ENCODE data around the gene TPRG1.

Gene TPRG1

DNA sequence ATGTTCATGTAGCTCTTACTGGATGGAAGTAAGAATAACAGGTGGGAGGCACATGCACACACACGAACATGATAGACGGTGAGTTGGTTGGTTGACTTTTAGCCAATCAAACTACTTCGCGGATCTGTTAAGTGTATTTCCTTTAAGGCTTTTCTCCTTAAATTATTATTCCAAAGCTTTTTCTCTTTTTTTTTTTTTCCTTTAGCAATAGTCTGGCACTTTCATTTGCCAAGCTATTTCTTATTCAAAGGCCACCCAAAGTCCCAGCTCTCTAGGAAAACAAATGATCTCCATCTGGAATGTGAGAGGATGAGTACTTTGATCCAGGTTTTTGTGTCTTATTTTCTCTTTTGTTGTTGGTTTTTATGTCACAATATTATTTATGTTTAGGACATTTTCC, 141.1 kb downstream of the TPRG1 start:
- H2BK5ac ChIP-seq (ENCODE audit: low read depth, low read length, poor library complexity, severe bottlenecking): no peak overlapping the region
- H3K27me3 ChIP-seq (ENCODE audit: control insufficient read depth in 1 of 2, insufficient read depth in 1 of 2, low read length in 2 of 2): no peaks in the 10 kb centered on the region
- H3K79me1 ChIP-seq (replicated peaks; ENCODE audit: low read length, poor library complexity, severe bottlenecking): no peaks in the 10 kb centered on the region
- no peak overlapping the region for H4K91ac ChIP-seq (ENCODE audit: low read length)
- no peak overlapping the region for H3K23ac ChIP-seq (ENCODE audit: low read length in 2 of 2)
- H3K18ac ChIP-seq (ENCODE audit: low read depth in 1 of 2, low read length in 2 of 2): no peak overlapping the region
- H3K9me3 ChIP-seq (ENCODE audit: control insufficient read depth, low read length): no peaks in the 10 kb centered on the region
- no peak overlapping the region for H2BK120ac ChIP-seq (ENCODE audit: low read depth, low read length)
- H3K9ac ChIP-seq (ENCODE audit: low read length): no peak overlapping the region
- H3K14ac ChIP-seq (ENCODE audit: low read length in 2 of 2): no peak overlapping the region
- H3K27ac ChIP-seq (ENCODE audit: low read length, poor library complexity, severe bottlenecking): no peak overlapping the region
- H3K4me2 ChIP-seq (ENCODE audit: low read length, poor library complexity, severe bottlenecking): no peak overlapping the region
- H3K4ac ChIP-seq (ENCODE audit: low read depth in 1 of 2, low read length in 2 of 2): no peak overlapping the region
- H3K4me1 ChIP-seq (ENCODE audit: control insufficient read depth, insufficient read depth, low read depth, low read length): no peaks in the 10 kb centered on the region
- no peak overlapping the region for H3K4me3 ChIP-seq (ENCODE audit: insufficient read depth in 1 of 2, low read depth in 1 of 2, low read length in 2 of 2)
- no peak overlapping the region for H2BK12ac ChIP-seq (ENCODE audit: low read length in 2 of 2)
- H2AFZ ChIP-seq (ENCODE audit: low read depth, low read length): no peak overlapping the region
- no peak overlapping the region for H2BK15ac ChIP-seq (ENCODE audit: low read depth, poor library complexity, severe bottlenecking)
- DNase-seq: no peak
- WGBS: 99% methylated on average over 4 of the region's 4 CpGs
- H2AK5ac ChIP-seq (ENCODE audit: low read length, severe bottlenecking): no peak overlapping the region
- no peaks in the 10 kb centered on the region for H3K36me3 ChIP-seq (ENCODE audit: control insufficient read depth in 1 of 2, insufficient read depth in 2 of 2, low read depth in 1 of 2, low read length in 2 of 2)
- no peak overlapping the region for H4K8ac ChIP-seq (ENCODE audit: low read length)

DNA sequence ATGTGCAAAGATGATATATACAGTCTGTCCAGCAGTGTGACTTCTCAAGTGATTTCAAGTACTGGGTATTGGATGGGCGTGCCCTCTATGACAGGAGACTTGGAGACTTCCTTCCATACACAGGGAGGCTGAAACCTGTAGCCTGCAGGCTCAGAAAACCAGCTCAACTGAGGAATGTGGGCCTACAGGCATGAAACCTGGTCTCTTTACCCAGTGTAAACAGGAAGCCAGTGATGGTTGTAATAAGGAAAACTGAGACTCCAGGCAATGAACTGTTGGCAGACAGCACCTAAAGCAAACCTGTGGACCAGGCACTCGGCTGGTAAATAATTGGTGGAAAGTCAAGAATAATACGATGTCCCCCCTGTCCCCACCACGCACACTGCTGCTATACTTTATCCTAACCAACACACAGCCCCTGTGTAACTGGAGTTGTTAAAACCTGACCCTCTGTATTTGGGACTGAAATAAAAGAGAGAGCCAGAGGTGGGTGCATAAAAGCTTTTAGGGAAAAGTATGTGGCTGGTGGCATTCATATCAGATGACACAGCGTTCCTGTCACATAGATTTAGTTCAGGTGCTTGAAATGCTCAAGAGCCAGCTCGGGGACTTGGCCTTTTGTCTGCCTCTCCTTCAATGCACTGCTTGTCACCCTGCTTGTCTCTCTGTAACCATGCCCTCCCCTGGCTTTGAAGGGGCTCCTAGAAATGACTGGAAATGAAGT, 144.7 kb downstream of the TPRG1 start:
- H4K91ac ChIP-seq (ENCODE audit: low read length): no peak overlapping the region
- no peaks in the 10 kb centered on the region for H3K9me3 ChIP-seq (ENCODE audit: control insufficient read depth, low read length)
- H2BK12ac ChIP-seq (ENCODE audit: low read length in 2 of 2): peak overlapping the region in 1 of 2 experiments; percentile 59
- no peak overlapping the region for H3K27ac ChIP-seq (ENCODE audit: low read length, poor library complexity, severe bottlenecking)
- no peak overlapping the region for H3K4me3 ChIP-seq (ENCODE audit: insufficient read depth in 1 of 2, low read depth in 1 of 2, low read length in 2 of 2)
- H3K27me3 ChIP-seq (ENCODE audit: control insufficient read depth in 1 of 2, insufficient read depth in 1 of 2, low read length in 2 of 2): no peaks in the 10 kb centered on the region
- H3K4me1 ChIP-seq (ENCODE audit: control insufficient read depth, insufficient read depth, low read depth, low read length): no peaks in the 10 kb centered on the region
- H2AK5ac ChIP-seq (ENCODE audit: low read length, severe bottlenecking): no peak overlapping the region
- H2BK120ac ChIP-seq (ENCODE audit: low read depth, low read length): no peak overlapping the region
- 60% methylated on average over 3 of the region's 6 CpGs for WGBS
- H3K4ac ChIP-seq (ENCODE audit: low read depth in 1 of 2, low read length in 2 of 2): no peak overlapping the region
- no peak overlapping the region for H3K9ac ChIP-seq (ENCODE audit: low read length)
- no peaks in the 10 kb centered on the region for H3K36me3 ChIP-seq (ENCODE audit: control insufficient read depth in 1 of 2, insufficient read depth in 2 of 2, low read depth in 1 of 2, low read length in 2 of 2)
- no peak overlapping the region for H2BK5ac ChIP-seq (ENCODE audit: low read depth, low read length, poor library complexity, severe bottlenecking)
- H2AFZ ChIP-seq (ENCODE audit: low read depth, low read length): no peak overlapping the region
- no peak overlapping the region for H3K23ac ChIP-seq (ENCODE audit: low read length in 2 of 2)
- H3K14ac ChIP-seq (ENCODE audit: low read length in 2 of 2): no peak overlapping the region
- peak overlapping the region in 1 of 2 experiments; percentile 6 for H3K18ac ChIP-seq (ENCODE audit: low read depth in 1 of 2, low read length in 2 of 2)
- DNase-seq: peak; percentile 29
- H4K8ac ChIP-seq (ENCODE audit: low read length): peak overlapping the region; percentile 49
- H3K4me2 ChIP-seq (ENCODE audit: low read length, poor library complexity, severe bottlenecking): no peak overlapping the region
- H3K79me1 ChIP-seq (replicated peaks; ENCODE audit: low read length, poor library complexity, severe bottlenecking): no peaks in the 10 kb centered on the region
- no peak overlapping the region for H2BK15ac ChIP-seq (ENCODE audit: low read depth, poor library complexity, severe bottlenecking)

DNA sequence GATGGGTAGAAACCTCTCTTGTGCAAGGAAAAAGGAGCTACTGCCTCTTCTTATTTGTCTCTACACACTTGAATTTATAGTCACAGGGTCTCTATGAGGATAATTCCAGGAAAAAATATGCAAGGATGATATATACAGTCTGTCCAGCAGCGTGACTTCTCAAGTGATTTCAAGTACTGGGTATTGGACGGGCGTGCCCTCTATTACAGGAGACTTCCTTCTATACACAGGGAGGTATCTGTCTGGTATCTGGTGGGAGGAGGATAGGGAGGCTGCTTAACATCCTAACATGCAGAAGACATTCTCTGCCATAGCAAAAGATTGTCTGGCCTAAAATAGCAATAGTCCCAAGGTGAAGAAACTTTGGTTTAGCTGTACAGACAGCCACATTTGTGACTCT, 146.1 kb downstream of the TPRG1 start:
- Histone ChIP-seq H2BK5ac (ENCODE audit: low read depth, low read length, poor library complexity, severe bottlenecking) (no peak overlapping the region), H2BK120ac (ENCODE audit: low read depth, low read length) (peak overlapping the region; percentile 52), H3K27me3 (ENCODE audit: control insufficient read depth in 1 of 2, insufficient read depth in 1 of 2, low read length in 2 of 2) (no peaks in the 10 kb centered on the region), H3K14ac (ENCODE audit: low read length in 2 of 2) (no peak overlapping the region), H2BK12ac (ENCODE audit: low read length in 2 of 2) (no peak overlapping the region), H3K27ac (ENCODE audit: low read length, poor library complexity, severe bottlenecking) (no peak overlapping the region), H2AFZ (ENCODE audit: low read depth, low read length) (no peak overlapping the region), H3K4me1 (ENCODE audit: control insufficient read depth, insufficient read depth, low read depth, low read length) (no peaks in the 10 kb centered on the region), H2AK5ac (ENCODE audit: low read length, severe bottlenecking) (no peak overlapping the region), H3K79me1 (replicated peaks; ENCODE audit: low read length, poor library complexity, severe bottlenecking) (no peaks in the 10 kb centered on the region), H3K4me3 (ENCODE audit: insufficient read depth in 1 of 2, low read depth in 1 of 2, low read length in 2 of 2) (no peak overlapping the region), H4K8ac (ENCODE audit: low read length) (no peak overlapping the region), H2BK15ac (ENCODE audit: low read depth, poor library complexity, severe bottlenecking) (no peak overlapping the region), H3K23ac (ENCODE audit: low read length in 2 of 2) (no peak overlapping the region), H3K9me3 (ENCODE audit: control insufficient read depth, low read length) (no peaks in the 10 kb centered on the region), H3K9ac (ENCODE audit: low read length) (no peak overlapping the region), H3K4me2 (ENCODE audit: low read length, poor library complexity, severe bottlenecking) (no peak overlapping the region), H3K4ac (ENCODE audit: low read depth in 1 of 2, low read length in 2 of 2) (no peak overlapping the region), H4K91ac (ENCODE audit: low read length) (no peak overlapping the region), H3K18ac (ENCODE audit: low read depth in 1 of 2, low read length in 2 of 2) (no peak overlapping the region), H3K36me3 (ENCODE audit: control insufficient read depth in 1 of 2, insufficient read depth in 2 of 2, low read depth in 1 of 2, low read length in 2 of 2) (no peaks in the 10 kb centered on the region)
- 98% methylated on average over 3 of the region's 3 CpGs for WGBS
- DNase-seq: no peak

DNA sequence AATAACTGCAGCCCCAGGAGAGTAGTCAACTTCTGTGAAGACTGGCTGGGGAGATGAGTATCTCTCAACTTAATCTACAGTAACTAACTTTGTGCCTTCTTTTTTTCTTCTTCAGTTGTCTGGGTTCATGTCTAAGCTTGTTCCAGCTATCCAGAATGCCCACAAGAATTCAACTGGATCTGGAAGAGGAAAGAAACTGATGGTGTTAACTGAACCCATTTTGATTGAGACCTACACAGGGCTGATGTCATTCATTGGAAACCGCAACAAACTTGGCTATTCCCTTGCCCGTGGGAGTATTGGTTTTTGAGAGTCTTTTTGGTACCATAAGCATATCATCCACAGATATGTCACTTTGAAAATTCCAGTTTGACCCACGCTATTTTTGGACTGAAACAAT, 148.7 kb downstream of the TPRG1 start:
- Histone ChIP-seq H3K23ac (ENCODE audit: low read length in 2 of 2) (no peak overlapping the region), H3K9me3 (ENCODE audit: control insufficient read depth, low read length) (no peaks in the 10 kb centered on the region), H4K8ac (ENCODE audit: low read length) (no peak overlapping the region), H3K27ac (ENCODE audit: low read length, poor library complexity, severe bottlenecking) (no peak overlapping the region), H3K4me1 (ENCODE audit: control insufficient read depth, insufficient read depth, low read depth, low read length) (no peaks in the 10 kb centered on the region), H3K4me2 (ENCODE audit: low read length, poor library complexity, severe bottlenecking) (no peak overlapping the region), H3K4me3 (ENCODE audit: insufficient read depth in 1 of 2, low read depth in 1 of 2, low read length in 2 of 2) (no peak overlapping the region), H2BK5ac (ENCODE audit: low read depth, low read length, poor library complexity, severe bottlenecking) (no peak overlapping the region), H3K18ac (ENCODE audit: low read depth in 1 of 2, low read length in 2 of 2) (no peak overlapping the region), H3K14ac (ENCODE audit: low read length in 2 of 2) (no peak overlapping the region), H3K36me3 (ENCODE audit: control insufficient read depth in 1 of 2, insufficient read depth in 2 of 2, low read depth in 1 of 2, low read length in 2 of 2) (no peaks in the 10 kb centered on the region), H4K91ac (ENCODE audit: low read length) (no peak overlapping the region), H3K27me3 (ENCODE audit: control insufficient read depth in 1 of 2, insufficient read depth in 1 of 2, low read length in 2 of 2) (no peaks in the 10 kb centered on the region), H3K4ac (ENCODE audit: low read depth in 1 of 2, low read length in 2 of 2) (no peak overlapping the region), H2AFZ (ENCODE audit: low read depth, low read length) (no peak overlapping the region), H2BK12ac (ENCODE audit: low read length in 2 of 2) (no peak overlapping the region), H2BK120ac (ENCODE audit: low read depth, low read length) (no peak overlapping the region), H3K79me1 (replicated peaks; ENCODE audit: low read length, poor library complexity, severe bottlenecking) (no peaks in the 10 kb centered on the region), H2BK15ac (ENCODE audit: low read depth, poor library complexity, severe bottlenecking) (no peak overlapping the region), H2AK5ac (ENCODE audit: low read length, severe bottlenecking) (no peak overlapping the region), H3K9ac (ENCODE audit: low read length) (no peak overlapping the region)
- 86% methylated on average over 1 of the region's 3 CpGs for WGBS
- no peak for DNase-seq

All from mesenchymal stem cell (in vitro differentiated cells and primary cell).